ENCODE results near the gene HOXC9. TPM values are rescaled to one million over a fixed set of nuclear protein-coding genes. Genes with fewer than 3 reads are reported as not detected.

HOXC9 gene
- polyA plus RNA-seq, 2 of the 4 experiments (the other 2 are of a cell fraction) = 5.2 to 6.6 TPM

GRCh38 chr12:54042970-54043853 is 43.3 kb downstream of the HOXC9 start:
- no peak overlapping the region for H3K4me2 ChIP-seq
- DNase-seq (ENCODE audit: low read depth in 1 of 2, low spot score in 1 of 2) = no peak
- no peak for ATAC-seq
- TF ChIP-seq, protein P1, sequence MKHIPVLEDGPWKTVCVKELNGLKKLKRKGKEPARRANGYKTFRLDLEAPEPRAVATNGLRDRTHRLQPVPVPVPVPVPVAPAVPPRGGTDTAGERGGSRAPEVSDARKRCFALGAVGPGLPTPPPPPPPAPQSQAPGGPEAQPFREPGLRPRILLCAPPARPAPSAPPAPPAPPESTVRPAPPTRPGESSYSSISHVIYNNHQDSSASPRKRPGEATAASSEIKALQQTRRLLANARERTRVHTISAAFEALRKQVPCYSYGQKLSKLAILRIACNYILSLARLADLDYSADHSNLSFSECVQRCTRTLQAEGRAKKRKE (CRISPR knock-in tag; IDR thresholded peaks at IDR 0.05; ENCODE audit: low read depth) = no peak
- TF ChIP-seq BHLHE40 (IDR thresholded peaks at IDR 0.05; ENCODE audit: low read depth, low read length) = no peak
- no peak for TF ChIP-seq RCOR1 (IDR thresholded peaks at IDR 0.05; ENCODE audit: low read depth, low read length)
- no peak for TF ChIP-seq HOXB13 (CRISPR knock-in tag; IDR thresholded peaks at IDR 0.05; ENCODE audit: low read depth)
- no peak for TF ChIP-seq POLR2A (IDR thresholded peaks at IDR 0.05; ENCODE audit: low read length)
- no peak for TF ChIP-seq FOSL2 (IDR thresholded peaks at IDR 0.05)
- TF ChIP-seq FOSL2 (CRISPR knock-in tag; IDR thresholded peaks at IDR 0.05) = no peak
- no peak for FAIRE-seq
- H3K27ac ChIP-seq = no peak overlapping the region
- POLR2A ChIA-PET = no interaction called here
- H3K4me3 ChIP-seq = no peak overlapping the region
- H3K4me1 ChIP-seq = no peaks in the 10 kb centered on the region
- CTCF ChIA-PET = interaction anchor here (0.9 to 27.9 kb wide), 6 partner anchors 9 to 150 kb away, joined by 3 to 476 read pairs (median 8); partner anchors contain the start of genes HOXC4, HOXC5 and SMUG1
- H3K9me3 ChIP-seq = no peaks in the 10 kb centered on the region
- WGBS (ENCODE audit: missing lambda C conversion rate) = 58% methylated on average over 6 of the region's 6 CpGs

GRCh38 chr12:54044425-54045103 is 44.6 kb downstream of the HOXC9 start:
- ATAC-seq (no peak), DNase-seq (ENCODE audit: low read depth in 1 of 2, low spot score in 1 of 2) (no peak), FAIRE-seq (no peak)
- H3K4me3 ChIP-seq = no peak overlapping the region
- H3K4me1 ChIP-seq = no peaks in the 10 kb centered on the region
- 81% methylated on average over 5 of the region's 5 CpGs for WGBS (ENCODE audit: missing lambda C conversion rate)
- ChIA-PET POLR2A (no interaction called here), CTCF (interaction anchor here (0.7 to 27.9 kb wide), 9 partner anchors 7 to 287 kb away, joined by 3 to 476 read pairs (median 3); partner anchors contain the start of genes HOXC4, HOXC5 and SMUG1)
- H3K27ac ChIP-seq = no peak overlapping the region
- no peak for TF ChIP-seq BCL3 (IDR thresholded peaks at IDR 0.05)
- no peak for TF ChIP-seq E2F6 (IDR thresholded peaks at IDR 0.05; ENCODE audit: borderline replicate concordance, low read depth)
- TF ChIP-seq EHF (CRISPR knock-in tag; IDR thresholded peaks at IDR 0.05) = no peak
- TF ChIP-seq ZSCAN20 (CRISPR knock-in tag; IDR thresholded peaks at IDR 0.05) = no peak
- no peak for TF ChIP-seq PHF8 (IDR thresholded peaks at IDR 0.05; ENCODE audit: borderline replicate concordance, low read depth)
- no peak for TF ChIP-seq NPAS2 (CRISPR knock-in tag; IDR thresholded peaks at IDR 0.05; ENCODE audit: borderline replicate concordance)
- no peak for TF ChIP-seq EHMT2 (IDR thresholded peaks at IDR 0.05; ENCODE audit: low read depth)
- no peak for TF ChIP-seq EP300 (IDR thresholded peaks at IDR 0.05)
- TF ChIP-seq HOXB13 (CRISPR knock-in tag; IDR thresholded peaks at IDR 0.05; ENCODE audit: low read depth) = no peak
- TF ChIP-seq, protein P2, sequence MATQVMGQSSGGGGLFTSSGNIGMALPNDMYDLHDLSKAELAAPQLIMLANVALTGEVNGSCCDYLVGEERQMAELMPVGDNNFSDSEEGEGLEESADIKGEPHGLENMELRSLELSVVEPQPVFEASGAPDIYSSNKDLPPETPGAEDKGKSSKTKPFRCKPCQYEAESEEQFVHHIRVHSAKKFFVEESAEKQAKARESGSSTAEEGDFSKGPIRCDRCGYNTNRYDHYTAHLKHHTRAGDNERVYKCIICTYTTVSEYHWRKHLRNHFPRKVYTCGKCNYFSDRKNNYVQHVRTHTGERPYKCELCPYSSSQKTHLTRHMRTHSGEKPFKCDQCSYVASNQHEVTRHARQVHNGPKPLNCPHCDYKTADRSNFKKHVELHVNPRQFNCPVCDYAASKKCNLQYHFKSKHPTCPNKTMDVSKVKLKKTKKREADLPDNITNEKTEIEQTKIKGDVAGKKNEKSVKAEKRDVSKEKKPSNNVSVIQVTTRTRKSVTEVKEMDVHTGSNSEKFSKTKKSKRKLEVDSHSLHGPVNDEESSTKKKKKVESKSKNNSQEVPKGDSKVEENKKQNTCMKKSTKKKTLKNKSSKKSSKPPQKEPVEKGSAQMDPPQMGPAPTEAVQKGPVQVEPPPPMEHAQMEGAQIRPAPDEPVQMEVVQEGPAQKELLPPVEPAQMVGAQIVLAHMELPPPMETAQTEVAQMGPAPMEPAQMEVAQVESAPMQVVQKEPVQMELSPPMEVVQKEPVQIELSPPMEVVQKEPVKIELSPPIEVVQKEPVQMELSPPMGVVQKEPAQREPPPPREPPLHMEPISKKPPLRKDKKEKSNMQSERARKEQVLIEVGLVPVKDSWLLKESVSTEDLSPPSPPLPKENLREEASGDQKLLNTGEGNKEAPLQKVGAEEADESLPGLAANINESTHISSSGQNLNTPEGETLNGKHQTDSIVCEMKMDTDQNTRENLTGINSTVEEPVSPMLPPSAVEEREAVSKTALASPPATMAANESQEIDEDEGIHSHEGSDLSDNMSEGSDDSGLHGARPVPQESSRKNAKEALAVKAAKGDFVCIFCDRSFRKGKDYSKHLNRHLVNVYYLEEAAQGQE (IDR thresholded peaks at IDR 0.05) = no peak
- TF ChIP-seq HOXB5 (CRISPR knock-in tag; IDR thresholded peaks at IDR 0.05) = no peak
- no peak for TF ChIP-seq JUN (IDR thresholded peaks at IDR 0.05)
- TF ChIP-seq KDM5A (IDR thresholded peaks at IDR 0.05) = no peak
- TF ChIP-seq FOXS1 (CRISPR knock-in tag; IDR thresholded peaks at IDR 0.05) = no peak
- TF ChIP-seq CHD4 (IDR thresholded peaks at IDR 0.05; ENCODE audit: borderline replicate concordance) = no peak
- no peak overlapping the region for H3K4me2 ChIP-seq
- no peaks in the 10 kb centered on the region for H3K9me3 ChIP-seq
